ENCODE data around the gene GLRX5. TPM values are rescaled to one million over a fixed set of nuclear protein-coding genes. Genes with fewer than 3 reads are reported as not detected.

GLRX5 gene
- total RNA-seq, 2 experiments from 2014 or later, result 34.2 to 34.6 TPM

DNA sequence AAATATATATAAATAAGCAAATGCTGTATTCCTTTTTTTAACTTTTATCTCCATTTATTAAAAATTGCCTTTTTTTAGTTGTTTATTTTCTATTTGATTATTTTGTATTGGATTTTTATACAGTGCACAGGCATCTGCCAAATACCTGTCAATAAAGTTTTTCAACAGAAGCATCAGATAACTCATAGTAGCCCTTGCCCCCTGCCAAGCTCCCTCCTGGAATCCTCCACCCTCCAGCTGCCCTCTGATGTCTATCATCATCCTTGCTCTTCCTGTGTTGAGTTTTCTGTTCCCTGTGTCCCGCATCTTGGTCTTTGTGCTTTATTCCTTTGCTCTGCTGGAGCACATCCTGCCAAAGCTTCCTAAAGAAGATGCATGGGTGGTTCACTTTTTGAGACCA lies 16.6 kb downstream of the GLRX5 start:
- DNase-seq, result no peak
- Mint-ChIP-seq H3K36me3 (ENCODE audit: low read depth) (peaks cover 8% of the 10 kb centered on the region), H3K4me1 (ENCODE audit: low read depth) (no peaks in the 10 kb centered on the region), H3K4me3 (no peak overlapping the region), H3K9me3 (peaks cover 2% of the 10 kb centered on the region), H3K27ac (no peak overlapping the region), H3K27me3 (ENCODE audit: low read depth) (no peaks in the 10 kb centered on the region)
- intact Hi-C loops (cut with micrococcal nuclease), result no loop called here
- CTCF ChIA-PET, result no interaction called here

DNA sequence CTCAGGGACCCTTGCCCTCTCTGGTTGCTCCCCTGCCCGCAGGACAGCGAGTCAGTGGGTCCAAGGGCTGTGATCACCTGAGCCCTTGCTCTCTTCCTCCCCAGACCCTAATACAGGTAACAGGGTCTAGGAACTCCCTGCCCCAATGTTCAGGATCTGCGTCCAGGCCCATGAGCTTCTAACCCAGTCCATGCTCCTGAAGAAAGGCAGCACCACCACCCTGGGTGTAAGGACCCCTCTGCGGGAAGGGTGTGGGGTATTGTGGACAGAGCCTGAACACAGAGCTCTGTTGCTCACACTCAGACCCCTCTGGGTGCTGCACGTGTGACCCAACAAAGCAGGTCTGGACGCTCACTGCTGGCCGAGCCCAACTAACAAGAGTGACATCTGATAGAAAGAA lies 18.3 kb downstream of the GLRX5 start:
- no peak overlapping the region for H3K4me3 Mint-ChIP-seq
- peaks cover 7% of the 10 kb centered on the region for H3K36me3 Mint-ChIP-seq (ENCODE audit: low read depth)
- no peaks in the 10 kb centered on the region for H3K4me1 Mint-ChIP-seq (ENCODE audit: low read depth)
- no peaks in the 10 kb centered on the region for H3K27me3 Mint-ChIP-seq (ENCODE audit: low read depth)
- intact Hi-C loops (cut with micrococcal nuclease), result no loop called here
- H3K27ac Mint-ChIP-seq, result no peak overlapping the region
- peaks cover 2% of the 10 kb centered on the region for H3K9me3 Mint-ChIP-seq
- CTCF ChIA-PET, result interaction anchor here (0.8 kb wide), 1 partner anchor 9 kb away, joined by 3 read pairs; no protein-coding TSS in a partner anchor
- no peak for DNase-seq

DNA sequence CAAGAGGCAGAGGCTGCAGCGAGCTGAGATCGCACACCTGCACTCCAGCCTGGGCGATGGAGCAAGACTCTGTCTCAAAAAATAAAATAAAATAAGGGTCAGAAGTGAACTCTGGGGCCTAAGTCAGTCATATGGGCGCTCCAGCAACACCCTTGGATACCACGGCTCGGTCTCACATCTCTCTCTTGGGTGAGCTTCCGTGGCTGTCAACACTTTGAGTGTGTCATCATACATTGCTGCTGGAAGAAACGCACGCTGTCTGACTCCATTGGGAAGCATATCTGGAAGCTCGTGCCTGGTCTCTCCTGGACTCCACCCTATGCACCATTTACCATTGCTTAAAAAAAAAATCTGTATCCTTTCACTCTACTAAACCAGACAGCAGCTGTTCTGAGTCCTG lies 20.2 kb downstream of the GLRX5 start:
- Mint-ChIP-seq H3K9me3 (peaks cover 2% of the 10 kb centered on the region), H3K4me3 (no peak overlapping the region), H3K36me3 (ENCODE audit: low read depth) (peaks cover 2% of the 10 kb centered on the region), H3K27ac (no peak overlapping the region), H3K4me1 (ENCODE audit: low read depth) (no peaks in the 10 kb centered on the region), H3K27me3 (ENCODE audit: low read depth) (no peaks in the 10 kb centered on the region)
- intact Hi-C loops (cut with micrococcal nuclease), result no loop called here
- CTCF ChIA-PET, result interaction anchor here (0.9 kb wide), 1 partner anchor 128 kb away, joined by 3 read pairs; no protein-coding TSS in a partner anchor
- DNase-seq, result no peak

DNA sequence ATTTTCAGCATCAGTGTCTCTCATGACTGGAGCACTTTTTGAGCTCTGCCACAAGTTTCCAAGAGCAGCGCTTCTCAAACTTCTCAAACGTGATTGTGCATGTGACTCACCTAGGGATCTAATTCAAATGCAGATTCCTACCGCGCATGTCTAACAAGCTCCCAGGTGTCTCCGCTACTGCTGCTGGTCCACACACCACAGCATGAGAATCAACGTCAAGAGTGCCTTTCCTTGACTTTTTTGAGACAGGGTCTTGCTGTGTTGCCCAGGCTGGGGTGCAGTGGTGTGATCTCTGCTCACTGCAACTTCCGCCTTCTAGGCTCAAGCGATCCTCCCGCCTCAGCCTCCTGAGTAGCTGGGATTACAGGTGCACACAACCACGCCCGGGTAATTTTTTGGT lies 22.4 kb downstream of the GLRX5 start:
- intact Hi-C loops (cut with micrococcal nuclease), result no loop called here
- CTCF ChIA-PET, result interaction anchor here (0.7 to 1.2 kb wide), 3 partner anchors 16 to 130 kb away, joined by 3 to 5 read pairs (median 4); no protein-coding TSS in a partner anchor
- H3K27ac Mint-ChIP-seq, result no peak overlapping the region
- DNase-seq, result no peak
- no peaks in the 10 kb centered on the region for H3K36me3 Mint-ChIP-seq (ENCODE audit: low read depth)
- no peak overlapping the region for H3K4me3 Mint-ChIP-seq
- peaks cover 2% of the 10 kb centered on the region for H3K27me3 Mint-ChIP-seq (ENCODE audit: low read depth)
- H3K9me3 Mint-ChIP-seq, result no peaks in the 10 kb centered on the region
- no peaks in the 10 kb centered on the region for H3K4me1 Mint-ChIP-seq (ENCODE audit: low read depth)

DNA sequence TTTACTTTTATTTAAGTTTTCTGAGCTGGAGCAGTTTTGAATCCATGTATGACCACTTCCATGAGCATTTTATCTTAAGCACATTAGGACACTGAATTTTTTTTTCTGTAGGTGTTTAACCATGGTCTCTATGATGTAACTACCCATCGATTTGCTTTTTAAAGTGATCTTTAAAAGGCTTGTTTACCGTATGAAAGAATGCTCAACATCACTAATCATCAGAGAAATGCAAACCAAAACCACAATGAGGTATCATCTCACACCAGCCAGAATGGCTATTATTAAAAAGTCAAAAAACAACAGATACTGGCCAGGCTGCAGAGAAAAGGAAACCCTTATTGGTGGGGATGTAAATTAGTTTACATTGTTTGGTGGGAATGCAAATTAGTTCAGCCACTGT lies 23.0 kb downstream of the GLRX5 start:
- Mint-ChIP-seq H3K9me3 (no peaks in the 10 kb centered on the region), H3K4me3 (no peak overlapping the region), H3K36me3 (ENCODE audit: low read depth) (no peaks in the 10 kb centered on the region), H3K27me3 (ENCODE audit: low read depth) (peaks cover 2% of the 10 kb centered on the region), H3K4me1 (ENCODE audit: low read depth) (no peaks in the 10 kb centered on the region), H3K27ac (no peak overlapping the region)
- CTCF ChIA-PET, result interaction anchor here (1.0 to 1.2 kb wide), 2 partner anchors 16 to 125 kb away, joined by 3 to 5 read pairs; no protein-coding TSS in a partner anchor
- intact Hi-C loops (cut with micrococcal nuclease), result no loop called here
- no peak for DNase-seq

DNA sequence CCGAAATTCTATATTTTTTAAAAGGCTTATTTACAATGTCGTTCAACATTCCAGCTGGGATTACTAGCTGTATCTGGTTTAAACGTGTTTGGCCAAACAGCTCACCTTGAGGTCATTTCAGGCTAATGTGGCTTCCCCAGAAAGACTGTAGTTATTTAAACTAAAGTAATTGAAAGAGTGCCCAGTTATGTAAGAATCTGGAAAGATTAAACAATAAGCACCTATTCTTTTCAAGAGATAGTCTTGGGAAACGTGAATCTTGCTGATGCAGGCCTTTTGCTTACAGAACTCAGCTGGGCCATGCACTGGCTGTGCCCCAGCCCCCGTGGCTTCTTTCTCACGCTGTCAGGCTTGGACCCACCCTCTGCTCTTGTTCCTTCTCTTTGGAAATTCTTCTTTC lies 24.4 kb downstream of the GLRX5 start:
- intact Hi-C loops (cut with micrococcal nuclease), result no loop called here

DNA sequence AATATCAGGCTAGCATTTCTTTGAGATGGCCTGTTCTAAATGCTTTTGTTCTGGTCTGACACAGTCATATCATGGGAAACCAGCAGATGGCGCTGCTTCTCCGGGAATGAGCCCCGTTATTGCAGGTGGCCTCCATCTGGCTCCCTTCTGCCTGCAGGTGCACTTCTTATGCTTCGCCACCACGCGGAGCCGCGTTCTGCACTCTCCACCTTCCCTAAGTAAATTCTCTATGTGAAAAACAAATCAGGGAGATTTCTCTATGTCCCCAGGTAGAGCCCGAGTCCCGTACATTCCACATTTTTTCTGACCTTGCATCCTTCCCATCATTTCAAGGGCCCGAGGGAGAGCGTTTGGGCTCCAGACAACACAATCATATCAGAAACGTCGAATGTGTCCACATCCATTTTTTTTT lies 26.2 kb downstream of the GLRX5 start:
- no peaks in the 10 kb centered on the region for H3K9me3 Mint-ChIP-seq
- intact Hi-C loops (cut with micrococcal nuclease), result loop anchor here (1.0 to 10.0 kb wide), 5 partner anchors 123 to 714 kb away; no protein-coding TSS in a partner anchor
- no peak overlapping the region for H3K4me3 Mint-ChIP-seq
- DNase-seq, result peak; percentile 96
- H3K36me3 Mint-ChIP-seq (ENCODE audit: low read depth), result no peaks in the 10 kb centered on the region
- H3K27ac Mint-ChIP-seq, result no peak overlapping the region
- peaks cover 2% of the 10 kb centered on the region for H3K27me3 Mint-ChIP-seq (ENCODE audit: low read depth)
- no peaks in the 10 kb centered on the region for H3K4me1 Mint-ChIP-seq (ENCODE audit: low read depth)
- CTCF ChIA-PET, result interaction anchor here (0.7 to 3.1 kb wide), 9 partner anchors 13 to 438 kb away, joined by 3 to 21 read pairs (median 4); no protein-coding TSS in a partner anchor

More for the DNA sequence above, 24.4 kb downstream of the GLRX5 start:
- Mint-ChIP-seq H3K4me3 (no peak overlapping the region), H3K27me3 (ENCODE audit: low read depth) (peaks cover 2% of the 10 kb centered on the region), H3K4me1 (ENCODE audit: low read depth) (no peaks in the 10 kb centered on the region), H3K9me3 (no peaks in the 10 kb centered on the region), H3K27ac (no peak overlapping the region), H3K36me3 (ENCODE audit: low read depth) (no peaks in the 10 kb centered on the region)
- CTCF ChIA-PET, result interaction anchor here (0.5 to 2.0 kb wide), 15 partner anchors 20 to 519 kb away, joined by 3 to 11 read pairs (median 4); no protein-coding TSS in a partner anchor
- DNase-seq, result no peak

DNA sequence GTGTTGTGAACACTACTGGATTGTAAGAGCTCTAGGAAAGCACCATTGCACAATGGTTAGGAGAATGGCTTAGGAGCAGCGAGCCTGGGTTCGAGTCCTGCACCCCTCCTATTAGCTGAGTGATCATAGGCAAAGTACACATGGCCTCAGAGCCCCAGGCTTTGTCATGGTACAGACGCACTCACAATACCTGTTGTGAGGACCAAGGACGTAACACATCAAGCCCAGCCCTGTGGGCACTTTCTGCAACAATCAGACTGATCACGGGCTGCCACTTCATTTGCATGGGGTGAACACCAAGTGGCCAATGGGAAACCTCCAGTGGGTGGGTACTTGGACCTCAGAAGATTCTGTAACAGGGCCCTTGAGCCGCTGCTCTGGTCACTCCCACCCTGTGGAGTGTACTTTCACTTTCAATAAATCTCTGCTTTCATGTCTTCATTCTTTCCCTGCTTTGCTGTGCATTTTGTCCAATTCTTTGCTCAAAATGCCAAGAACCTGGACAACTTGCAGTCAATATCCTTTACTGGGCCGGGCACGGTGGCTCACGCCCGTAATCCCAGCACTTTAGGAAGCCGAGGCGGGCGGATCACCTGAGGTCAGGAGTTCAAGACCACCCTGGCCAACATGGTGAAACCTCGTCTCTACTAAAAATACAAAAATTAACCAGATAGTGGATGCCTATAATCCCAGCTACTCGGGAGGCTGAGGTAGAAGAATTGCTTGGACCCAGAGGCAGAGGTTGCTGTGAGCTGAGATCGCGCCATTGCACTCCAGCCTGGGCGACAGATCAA lies 28.2 kb downstream of the GLRX5 start:
- CTCF ChIA-PET, result interaction anchor here (0.6 to 3.1 kb wide), 4 partner anchors 122 to 456 kb away, joined by 3 to 21 read pairs (median 4); no protein-coding TSS in a partner anchor
- no peaks in the 10 kb centered on the region for H3K4me1 Mint-ChIP-seq (ENCODE audit: low read depth)

DNA sequence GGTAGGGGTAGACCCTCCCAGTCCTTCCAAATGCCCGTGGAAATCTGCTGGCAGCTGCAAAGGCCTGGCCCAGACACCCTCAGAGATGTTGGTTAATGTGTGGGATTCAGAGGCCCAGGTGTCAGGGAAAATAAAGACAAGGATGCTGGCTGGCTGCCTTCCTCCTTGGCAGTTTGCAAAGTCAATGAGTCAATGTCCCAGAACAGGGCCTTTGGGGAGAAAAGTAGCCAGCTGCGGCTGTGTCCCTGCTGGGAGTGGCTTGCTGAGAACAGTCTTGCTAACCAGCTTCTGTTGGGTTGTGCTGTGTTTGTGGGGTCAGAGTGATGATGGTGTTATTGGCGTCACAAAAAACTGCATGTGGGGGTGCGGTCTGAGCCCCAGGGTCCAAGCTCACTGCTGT lies 29.2 kb downstream of the GLRX5 start:
- H3K27ac Mint-ChIP-seq, result no peak overlapping the region
- CTCF ChIA-PET, result interaction anchor here (3.1 kb wide), 1 partner anchor 210 kb away, joined by 21 read pairs; no protein-coding TSS in a partner anchor
- no peaks in the 10 kb centered on the region for H3K36me3 Mint-ChIP-seq (ENCODE audit: low read depth)

More for the DNA sequence above, 28.2 kb downstream of the GLRX5 start:
- no peaks in the 10 kb centered on the region for H3K9me3 Mint-ChIP-seq
- no peaks in the 10 kb centered on the region for H3K36me3 Mint-ChIP-seq (ENCODE audit: low read depth)
- no peak overlapping the region for H3K4me3 Mint-ChIP-seq
- intact Hi-C loops (cut with micrococcal nuclease), result loop anchor here (10.0 kb wide), 1 partner anchor 712 kb away; no protein-coding TSS in a partner anchor
- DNase-seq, result no peak
- H3K27me3 Mint-ChIP-seq (ENCODE audit: low read depth), result peaks cover 2% of the 10 kb centered on the region
- no peak overlapping the region for H3K27ac Mint-ChIP-seq

DNA sequence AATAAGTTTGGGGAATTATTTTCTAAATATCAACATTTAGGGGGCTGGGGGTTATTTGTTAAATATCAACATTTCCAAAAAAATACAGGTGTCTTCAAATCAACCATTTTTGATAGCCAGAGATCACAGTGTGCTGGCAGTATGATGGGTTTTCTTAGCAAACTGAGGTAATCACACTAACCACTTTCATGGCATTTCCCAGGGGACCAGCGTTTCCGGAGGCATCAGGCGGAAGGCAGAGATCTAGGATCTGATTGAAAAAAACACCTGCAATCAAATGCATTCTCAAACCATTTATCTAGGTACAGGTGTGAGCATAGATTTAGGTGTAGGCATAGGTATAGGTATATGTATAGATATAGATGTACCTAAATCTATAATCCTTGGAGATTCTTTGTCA lies 34.6 kb downstream of the GLRX5 start:
- CTCF ChIA-PET, result no interaction called here

More for the DNA sequence above, 29.2 kb downstream of the GLRX5 start:
- H3K4me1 Mint-ChIP-seq (ENCODE audit: low read depth), result no peaks in the 10 kb centered on the region
- intact Hi-C loops (cut with micrococcal nuclease), result loop anchor here (10.0 kb wide), 1 partner anchor 711 kb away; no protein-coding TSS in a partner anchor
- DNase-seq, result no peak
- no peak overlapping the region for H3K4me3 Mint-ChIP-seq
- H3K9me3 Mint-ChIP-seq, result no peaks in the 10 kb centered on the region
- H3K27me3 Mint-ChIP-seq (ENCODE audit: low read depth), result peaks cover 2% of the 10 kb centered on the region

DNA sequence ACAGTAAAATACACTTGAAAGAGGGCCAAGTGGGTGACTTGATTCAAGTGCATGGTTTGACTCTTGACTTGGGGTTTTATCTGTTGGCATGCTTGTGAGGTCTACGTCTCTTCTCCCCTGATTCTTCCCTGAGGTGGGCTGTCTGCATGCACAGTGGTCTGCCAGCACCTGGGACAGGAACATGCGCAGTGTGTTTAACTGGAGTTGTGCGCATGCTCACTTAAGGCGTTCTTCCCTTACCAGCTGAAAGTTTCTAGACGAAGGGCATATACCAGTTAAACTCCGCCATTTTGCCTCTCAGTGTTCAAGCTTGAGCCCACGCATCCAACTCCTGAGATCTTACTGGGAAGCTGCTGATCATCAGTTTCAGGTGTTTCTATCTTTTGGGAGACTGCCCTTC lies 38.5 kb downstream of the GLRX5 start:
- intact Hi-C loops (cut with micrococcal nuclease), result no loop called here
- Mint-ChIP-seq H3K27ac (no peak overlapping the region), H3K4me3 (no peak overlapping the region), H3K4me1 (ENCODE audit: low read depth) (no peaks in the 10 kb centered on the region), H3K36me3 (ENCODE audit: low read depth) (no peaks in the 10 kb centered on the region), H3K9me3 (no peaks in the 10 kb centered on the region), H3K27me3 (ENCODE audit: low read depth) (no peaks in the 10 kb centered on the region)
- CTCF ChIA-PET, result no interaction called here
- DNase-seq, result no peak

More for the DNA sequence above, 34.6 kb downstream of the GLRX5 start:
- H3K36me3 Mint-ChIP-seq (ENCODE audit: low read depth), result no peaks in the 10 kb centered on the region
- DNase-seq, result no peak
- no peaks in the 10 kb centered on the region for H3K27me3 Mint-ChIP-seq (ENCODE audit: low read depth)
- H3K4me3 Mint-ChIP-seq, result no peak overlapping the region
- H3K4me1 Mint-ChIP-seq (ENCODE audit: low read depth), result no peaks in the 10 kb centered on the region
- intact Hi-C loops (cut with micrococcal nuclease), result loop anchor here (10.0 kb wide), 1 partner anchor 705 kb away; no protein-coding TSS in a partner anchor
- no peak overlapping the region for H3K27ac Mint-ChIP-seq
- no peaks in the 10 kb centered on the region for H3K9me3 Mint-ChIP-seq

DNA sequence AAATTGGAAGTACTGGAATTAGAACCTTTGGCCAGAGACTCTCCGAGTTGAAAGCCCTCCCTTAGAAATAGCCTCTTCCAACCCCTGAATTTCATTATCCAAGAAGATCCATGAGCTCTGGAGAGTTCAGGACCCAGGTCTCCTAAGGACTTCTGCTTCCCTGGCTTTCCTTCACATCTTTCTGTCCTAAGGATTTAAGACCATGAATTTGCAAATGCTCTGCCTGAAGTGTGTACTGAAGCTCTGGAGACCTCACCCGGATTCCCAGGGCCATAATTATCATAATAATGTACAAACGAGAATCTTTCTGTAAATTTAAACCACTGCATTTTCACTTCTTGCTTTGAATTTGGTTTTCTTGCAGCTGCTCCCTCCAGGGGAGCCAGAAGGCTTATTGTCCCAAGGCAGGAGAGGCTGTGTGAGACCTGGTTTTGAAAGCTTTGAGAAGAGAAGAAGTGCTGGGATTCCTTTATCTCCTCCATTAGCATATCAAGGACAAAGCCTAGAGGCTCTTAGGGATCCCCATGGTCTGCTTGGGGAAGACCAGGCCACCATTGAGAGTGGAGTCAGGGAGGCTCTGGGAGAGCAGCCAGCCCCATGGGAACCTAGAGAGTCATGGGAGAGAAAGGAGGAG lies 41.1 kb downstream of the GLRX5 start:
- H3K27ac Mint-ChIP-seq, result no peak overlapping the region
- intact Hi-C loops (cut with micrococcal nuclease), result no loop called here
- no peaks in the 10 kb centered on the region for H3K36me3 Mint-ChIP-seq (ENCODE audit: low read depth)
- H3K4me3 Mint-ChIP-seq, result no peak overlapping the region
- H3K9me3 Mint-ChIP-seq, result no peaks in the 10 kb centered on the region
- no peak for DNase-seq
- H3K27me3 Mint-ChIP-seq (ENCODE audit: low read depth), result peaks cover 5% of the 10 kb centered on the region
- CTCF ChIA-PET, result no interaction called here
- H3K4me1 Mint-ChIP-seq (ENCODE audit: low read depth), result no peaks in the 10 kb centered on the region
